GM19438 (cell line): ENCODE results near the gene F8.
A peak's percentile ranks its signal among the peaks of the same experiment; 100 is the strongest.
"Not testable (repeated sequence)": the region's sequence is repeated elsewhere in the genome, so short reads cannot be mapped to it uniquely, and the experiment has no call there.

Experiments
- ATAC-seq: cut with Tn5 transposase; IDR thresholded peaks from one replicate; pipeline ENCODE4 v1.9.1; 2021; ENCODE audit warnings: low read depth; ENCODE audit not compliant: unreplicated experiment

F8 gene

DNA sequence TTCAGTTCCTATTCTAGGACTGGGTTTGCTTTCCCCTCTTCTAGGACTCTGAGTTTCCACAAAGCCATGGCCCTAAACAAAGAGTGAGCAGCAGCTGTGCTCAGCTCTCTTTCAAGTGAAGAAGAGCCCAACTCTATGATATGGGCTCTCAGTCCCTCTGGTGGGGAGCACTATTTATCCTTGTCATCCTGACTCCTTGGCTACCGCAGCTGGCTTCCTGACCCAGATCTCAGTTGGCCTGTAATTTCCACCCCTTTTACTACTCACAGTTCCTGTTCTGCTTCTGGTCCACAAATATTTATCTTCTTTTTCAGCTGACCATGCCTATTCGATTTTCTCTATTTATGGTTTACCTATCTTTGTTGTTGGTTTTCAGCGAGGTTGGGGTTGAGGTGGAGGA, 33.8 kb downstream of the F8 start:
- ATAC-seq: no peak

DNA sequence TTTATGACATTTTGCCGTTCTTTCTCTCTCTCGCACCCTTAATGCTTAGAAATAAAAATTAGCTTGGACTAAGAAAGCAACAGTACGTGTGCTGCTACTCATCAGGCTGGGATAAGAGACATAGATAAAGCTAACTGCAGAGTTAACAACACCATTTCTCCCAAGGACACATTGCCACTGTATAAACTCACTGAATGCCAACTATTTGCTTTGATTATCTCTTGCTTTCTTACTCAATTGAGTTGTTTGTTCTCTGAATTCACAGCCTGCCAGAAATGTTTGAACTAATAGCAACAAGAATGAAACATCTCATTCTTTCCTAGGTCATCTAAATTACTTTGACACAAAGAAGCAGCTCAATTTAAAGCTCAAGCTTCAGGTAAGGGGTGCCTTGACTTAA, 34.6 kb downstream of the F8 start:
- no peak for ATAC-seq

DNA sequence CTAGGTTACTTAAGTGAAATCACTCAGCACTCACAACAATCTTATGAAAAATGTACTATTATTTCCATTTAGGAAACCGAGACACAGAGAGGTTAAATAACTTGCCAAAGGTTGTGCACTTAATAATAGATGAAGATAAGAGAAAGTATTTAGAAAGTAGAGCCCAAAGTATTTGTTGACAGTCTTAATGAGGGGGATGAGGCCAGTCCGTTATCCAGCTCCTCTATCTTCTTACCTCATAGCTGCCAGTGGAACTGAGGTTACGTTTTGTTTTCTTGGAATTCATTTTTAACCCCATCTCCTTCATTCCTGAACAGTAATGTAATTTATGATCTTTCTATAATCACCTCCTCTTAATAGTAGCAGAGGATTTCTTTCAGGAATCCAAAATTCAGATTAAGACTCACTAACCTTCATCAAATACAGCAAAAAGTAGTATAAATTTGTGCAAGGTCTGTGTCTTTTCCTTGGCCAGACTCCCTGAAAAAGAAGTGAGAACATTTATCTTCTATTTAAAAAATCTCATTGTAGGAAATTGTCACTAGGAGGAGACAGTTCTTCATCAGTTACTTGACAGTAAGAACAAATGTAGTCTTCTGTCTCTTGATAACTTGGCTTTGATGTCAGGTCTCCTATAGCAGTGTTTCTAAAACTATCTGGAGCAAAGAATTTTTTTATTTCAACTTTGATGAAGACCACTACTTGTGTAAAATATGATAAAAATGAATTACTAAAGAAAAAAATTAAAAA, 35.5 kb downstream of the F8 start:
- ATAC-seq: no peak

DNA sequence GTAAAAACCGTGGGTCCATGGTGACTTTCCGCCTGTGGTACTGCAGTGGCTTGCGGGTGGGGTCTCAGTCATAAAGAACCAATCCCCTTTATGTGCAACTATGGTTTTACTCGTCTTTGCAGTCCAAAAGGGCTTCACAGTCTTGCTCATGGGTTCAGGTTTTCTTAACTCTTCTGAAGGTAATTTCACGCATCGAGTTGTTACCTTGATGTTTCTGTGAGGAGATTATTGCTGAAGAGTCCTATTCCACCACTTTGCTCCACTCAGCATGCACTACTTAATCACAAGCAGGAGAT, 41.5 kb downstream of the F8 start:
- ATAC-seq: no peak

DNA sequence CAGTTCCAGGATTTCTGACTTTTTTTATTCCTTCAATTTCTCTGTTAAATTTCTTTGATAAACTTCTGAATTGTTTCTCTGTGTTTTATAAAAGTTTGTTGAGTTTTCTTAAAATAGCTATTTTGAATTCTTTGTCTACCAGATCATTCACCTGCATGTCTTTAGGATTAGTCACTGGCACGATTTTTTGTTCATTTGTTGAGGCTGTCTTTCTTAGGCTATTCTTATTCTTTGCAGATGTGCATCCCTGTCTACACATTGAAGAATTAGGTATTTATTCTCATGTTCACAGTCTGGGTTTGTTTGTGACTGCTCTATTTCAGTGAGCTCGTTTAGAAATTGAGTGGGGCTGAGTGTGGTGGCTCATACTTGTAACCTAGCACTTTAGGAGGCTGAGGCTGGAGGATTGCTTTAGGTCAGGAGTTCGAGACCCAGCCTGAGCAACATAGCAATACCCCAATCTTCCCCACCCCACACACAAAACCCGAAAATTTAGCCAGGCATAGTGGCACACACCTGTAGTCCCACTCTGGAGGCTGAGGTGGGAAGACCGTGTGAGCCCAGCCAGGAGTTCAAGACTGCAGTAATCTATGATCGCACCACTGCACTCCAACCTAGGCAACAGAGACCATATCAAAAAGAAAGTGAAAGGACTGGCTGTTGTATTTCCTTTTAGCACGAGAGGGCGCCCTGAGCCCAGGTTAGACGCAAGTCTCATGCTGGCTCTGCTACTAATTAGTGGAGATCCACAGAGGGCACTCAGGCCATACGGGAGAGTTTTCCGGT, 42.0 kb downstream of the F8 start:
- peak; percentile 96 for ATAC-seq

DNA sequence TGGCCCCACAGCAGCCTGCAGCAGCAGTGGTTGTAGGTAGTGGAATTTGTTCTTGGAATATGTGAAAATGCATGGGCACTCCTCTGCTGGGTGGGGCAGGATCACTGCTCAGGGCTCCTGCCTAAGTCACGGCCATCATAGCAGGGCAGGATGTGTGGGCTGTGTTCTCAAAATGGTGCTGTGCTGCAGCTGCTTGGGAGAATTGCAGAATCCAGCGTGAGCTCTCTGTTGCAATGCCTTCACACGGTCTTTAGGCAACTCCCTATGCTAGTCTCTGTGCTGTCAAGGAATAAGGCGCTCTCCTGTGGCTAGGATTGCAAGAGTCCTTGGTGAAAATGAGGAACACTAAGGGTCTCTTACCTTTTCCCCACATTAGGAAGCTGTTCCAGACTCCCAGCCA, 42.9 kb downstream of the F8 start:
- no peak for ATAC-seq

DNA sequence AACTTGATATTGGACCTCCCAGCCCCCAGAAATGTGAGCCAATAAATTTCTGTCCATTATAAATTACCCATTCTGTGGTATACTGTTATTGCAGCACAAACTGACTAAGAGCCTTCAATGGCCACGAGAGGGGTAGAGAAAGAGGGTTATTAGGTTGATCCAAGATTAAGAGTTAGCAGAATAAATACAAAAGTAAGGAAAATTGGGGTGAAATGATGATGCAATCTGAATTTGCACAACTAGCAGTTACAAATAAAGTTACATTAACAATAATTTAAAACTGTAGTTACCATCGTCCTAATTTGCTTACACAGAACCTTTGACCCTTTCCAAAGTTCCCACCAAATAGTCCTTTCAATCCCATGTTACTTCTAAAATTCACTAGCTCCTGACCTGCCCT, 54.2 kb downstream of the F8 start:
- ATAC-seq: no peak

DNA sequence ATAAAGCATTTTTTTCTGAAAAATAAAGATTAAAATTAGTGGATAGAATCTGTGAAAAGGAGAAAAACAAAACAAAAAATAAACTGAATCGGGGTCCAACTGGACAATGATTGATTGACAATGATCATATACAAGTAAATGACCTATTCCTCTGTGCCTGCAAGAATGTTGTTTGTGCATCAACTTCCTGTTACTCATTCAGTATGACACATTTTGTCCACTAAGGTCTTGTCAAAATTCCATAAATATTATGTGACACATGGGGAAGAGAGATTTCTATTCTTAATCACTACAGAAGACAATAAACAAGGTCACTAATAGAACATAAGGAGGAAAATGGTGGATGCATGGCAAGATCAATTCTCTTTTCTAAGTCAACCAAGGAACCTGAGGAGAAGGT, 54.9 kb downstream of the F8 start:
- no peak for ATAC-seq

DNA sequence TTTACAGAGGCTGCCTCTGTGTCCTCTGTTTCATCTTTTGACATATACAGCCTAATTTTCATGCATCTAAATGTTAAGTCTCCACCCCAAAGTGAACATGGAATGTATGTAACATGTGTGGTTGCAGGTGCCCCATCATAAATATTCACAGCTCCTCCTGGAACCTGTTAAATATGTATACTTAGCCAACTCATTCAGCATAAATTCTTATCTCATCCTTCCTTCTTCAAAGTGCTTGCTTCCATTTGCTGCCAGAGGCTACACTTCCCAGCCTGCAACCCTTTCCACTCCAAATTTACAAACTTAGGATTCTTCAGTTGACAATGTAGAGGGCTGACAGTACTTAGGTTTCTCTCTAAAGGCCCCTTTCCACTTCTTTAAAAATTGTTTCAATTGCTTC, 60.6 kb downstream of the F8 start:
- ATAC-seq: no peak

DNA sequence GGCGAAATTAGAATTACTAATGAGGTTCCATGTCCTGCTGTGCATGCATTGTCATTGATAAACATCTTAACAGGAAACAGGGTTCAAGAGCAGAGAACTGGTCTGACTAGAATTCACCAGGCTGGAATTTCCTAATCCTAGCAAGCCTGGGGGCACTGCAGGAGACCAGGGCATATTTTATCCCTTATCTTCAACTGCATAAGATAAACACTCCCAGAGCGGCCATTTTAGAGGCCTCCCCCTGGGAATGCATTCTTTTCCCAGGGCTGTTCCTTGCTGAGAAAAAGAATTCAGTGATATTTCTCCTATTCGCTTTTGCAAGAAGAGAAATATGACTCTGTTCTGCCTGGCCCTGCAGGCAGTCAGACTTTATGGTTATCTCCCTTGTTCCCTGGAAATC, 66.7 kb downstream of the F8 start:
- not testable (repeated sequence) for ATAC-seq

DNA sequence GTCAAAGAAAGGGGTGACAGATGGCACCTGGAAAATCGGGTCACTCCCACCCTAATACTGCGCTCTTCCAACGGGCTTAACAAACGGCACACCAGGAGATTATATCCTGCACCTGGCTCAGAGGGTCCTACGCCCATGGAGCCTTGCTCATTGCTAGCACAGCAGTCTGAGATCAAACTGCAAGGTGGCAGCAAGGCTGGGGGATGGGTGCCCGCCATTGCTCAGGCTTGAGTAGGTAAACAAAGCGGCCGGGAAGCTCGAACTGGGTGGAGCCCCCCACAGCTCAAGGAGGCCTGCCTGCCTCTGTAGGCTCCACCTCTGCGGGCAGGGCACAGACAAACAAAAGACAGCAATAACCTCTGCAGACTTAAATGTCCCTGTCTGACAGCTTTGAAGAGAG, 83.3 kb downstream of the F8 start:
- not testable (repeated sequence) for ATAC-seq

DNA sequence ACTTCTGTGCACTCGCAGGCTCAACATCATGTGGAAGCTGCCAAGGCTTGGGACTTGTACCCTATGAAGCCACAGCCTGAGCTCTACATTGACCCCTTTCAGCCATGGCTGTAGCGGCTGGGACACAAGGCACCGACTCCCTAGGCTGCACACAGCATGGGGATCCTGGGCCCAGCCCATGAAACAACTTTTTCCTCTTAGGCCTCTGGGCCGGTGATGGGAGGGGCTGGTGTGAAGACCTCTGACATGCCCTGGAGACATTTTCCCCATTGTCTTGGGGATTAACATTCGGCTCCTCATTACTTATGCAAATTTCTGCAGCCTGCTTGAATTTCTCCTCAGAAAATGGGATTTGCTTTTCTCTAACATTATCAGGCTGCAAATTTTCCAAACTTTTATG, 97.8 kb downstream of the F8 start:
- ATAC-seq: not testable (repeated sequence)

DNA sequence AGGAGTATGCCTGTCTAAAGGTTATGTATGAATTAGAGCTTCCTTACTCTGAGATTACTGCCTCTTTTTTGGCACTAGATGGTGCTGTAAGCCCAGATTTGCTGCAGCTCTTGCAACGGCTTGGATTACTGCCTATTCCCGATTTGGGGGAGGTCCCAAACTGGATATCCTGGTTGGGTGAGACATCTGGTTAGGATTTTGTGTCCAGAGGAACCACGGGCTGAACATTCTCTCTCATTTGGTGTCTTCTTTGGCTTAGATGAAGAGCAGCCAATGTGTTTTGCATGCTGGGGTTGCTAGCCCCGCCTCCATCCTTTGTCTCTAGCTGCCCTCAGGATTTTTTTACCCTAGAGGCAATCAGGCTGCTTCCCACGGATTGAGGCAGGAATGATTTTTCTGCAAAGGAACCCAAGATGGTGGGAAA, 104.5 kb downstream of the F8 start:
- no peak for ATAC-seq

DNA sequence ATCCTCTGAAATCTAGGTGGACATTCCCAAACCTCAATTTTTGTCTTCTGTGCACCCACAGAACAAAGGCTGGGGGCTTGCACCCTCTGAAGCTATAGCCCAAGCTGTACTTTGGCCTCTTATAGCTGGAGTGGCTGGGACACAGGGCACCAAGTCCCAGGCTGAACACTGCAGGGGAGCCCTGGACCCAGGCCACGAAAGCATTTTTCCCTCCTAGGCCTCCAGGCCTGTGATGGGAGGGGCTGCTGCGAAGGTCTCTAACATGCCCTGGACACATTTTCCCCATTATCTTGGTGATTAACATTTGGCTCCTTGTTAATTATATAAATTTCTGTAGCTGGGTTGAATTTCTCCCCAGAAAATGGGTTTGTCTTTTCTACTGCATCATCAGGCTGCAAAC, 108.5 kb downstream of the F8 start:
- no peak for ATAC-seq

DNA sequence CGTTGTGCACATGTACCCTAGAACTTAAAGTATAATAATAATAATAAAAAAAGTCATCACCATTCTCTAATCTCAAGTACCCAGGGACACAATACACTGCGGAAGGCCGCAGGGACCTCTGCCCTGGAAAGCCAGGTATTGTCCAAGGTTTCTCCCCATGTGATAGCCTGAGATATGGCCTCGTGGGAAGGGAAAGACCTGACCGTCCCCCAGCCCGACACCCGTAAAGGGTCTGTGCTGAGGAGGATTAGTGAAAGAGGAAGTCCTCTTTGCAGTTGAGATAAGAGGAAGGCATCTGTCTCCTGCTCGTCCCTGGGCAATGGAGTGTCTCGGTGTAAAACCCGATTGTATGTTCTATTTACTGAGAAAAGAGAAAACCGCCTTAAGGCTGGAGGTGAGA, 112.0 kb downstream of the F8 start:
- not testable (repeated sequence) for ATAC-seq

DNA sequence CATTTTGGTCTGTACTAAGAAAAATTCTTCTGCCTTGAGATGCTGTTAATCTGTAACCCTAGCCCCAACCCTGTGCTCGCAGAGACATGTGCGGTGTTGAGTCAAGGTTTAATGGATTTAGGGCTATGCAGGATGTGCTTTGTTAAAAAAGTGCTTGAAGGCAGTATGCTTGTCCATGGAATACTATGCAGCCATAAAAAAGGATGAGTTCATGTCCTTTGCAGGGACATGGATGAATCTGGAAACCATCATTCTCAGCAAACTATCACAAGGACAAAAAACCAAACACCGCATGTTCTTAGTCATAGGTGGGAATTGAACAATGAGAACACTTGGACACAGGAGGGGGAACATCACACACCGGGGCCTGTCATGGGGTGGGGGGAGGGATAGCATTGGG, 112.5 kb downstream of the F8 start:
- ATAC-seq: not testable (repeated sequence)

DNA sequence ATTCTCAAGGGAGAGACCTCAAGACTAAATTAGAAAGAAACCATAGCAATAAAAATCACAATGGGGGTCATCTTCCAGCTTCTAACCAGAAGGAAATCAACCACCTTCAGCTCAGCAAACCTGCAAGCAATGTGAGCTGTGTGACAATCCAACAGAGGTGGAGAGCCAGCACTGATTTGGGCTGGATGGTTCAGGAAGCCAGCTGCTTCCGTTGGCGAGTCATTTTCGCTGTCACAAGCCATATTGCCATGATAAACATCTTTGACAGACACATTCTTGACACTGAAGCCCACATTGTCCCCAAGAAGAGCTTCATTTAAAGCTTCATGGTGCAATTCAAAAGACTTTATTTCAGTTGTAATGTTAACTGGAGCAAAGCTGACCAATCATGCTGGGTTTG, 113.7 kb downstream of the F8 start:
- ATAC-seq: no peak

DNA sequence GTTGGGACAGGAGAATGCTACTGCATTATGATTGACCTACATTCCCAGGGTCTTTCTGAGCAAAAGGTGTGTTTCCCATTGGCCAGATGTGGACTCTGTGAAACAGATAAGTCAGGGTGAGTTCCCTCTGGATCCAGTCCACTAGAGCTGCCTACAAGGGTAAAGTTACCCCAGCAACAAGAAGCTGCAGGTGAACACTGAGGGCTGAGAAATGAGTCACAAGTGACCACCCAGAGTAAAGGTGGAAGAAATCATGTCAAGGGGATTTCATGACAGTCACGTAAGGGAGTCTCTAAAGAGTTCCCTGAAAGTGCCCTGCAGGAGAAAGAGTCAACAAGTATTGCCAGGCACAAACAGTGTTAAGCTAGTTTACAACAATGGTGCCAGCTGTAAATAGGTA, 120.1 kb downstream of the F8 start:
- no peak for ATAC-seq

DNA sequence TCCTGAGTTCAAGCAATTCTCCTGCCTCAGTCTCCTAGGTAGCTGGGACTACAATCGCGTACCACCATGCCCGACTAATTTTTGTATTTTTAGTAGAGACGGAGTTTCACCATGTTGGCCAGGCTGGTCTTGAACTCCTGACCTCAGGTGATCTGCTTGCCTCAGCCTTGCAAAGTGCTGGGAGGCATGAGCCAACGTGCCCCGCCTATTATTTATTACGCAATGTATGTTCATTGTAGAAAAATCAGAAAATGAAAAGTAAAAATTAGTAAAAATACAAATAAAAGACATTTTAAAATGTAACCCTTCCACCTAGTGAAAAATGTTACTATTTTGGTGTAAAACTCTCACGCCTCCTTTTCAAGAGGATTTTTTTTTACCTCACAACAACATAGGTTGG, 122.2 kb downstream of the F8 start:
- no peak for ATAC-seq

DNA sequence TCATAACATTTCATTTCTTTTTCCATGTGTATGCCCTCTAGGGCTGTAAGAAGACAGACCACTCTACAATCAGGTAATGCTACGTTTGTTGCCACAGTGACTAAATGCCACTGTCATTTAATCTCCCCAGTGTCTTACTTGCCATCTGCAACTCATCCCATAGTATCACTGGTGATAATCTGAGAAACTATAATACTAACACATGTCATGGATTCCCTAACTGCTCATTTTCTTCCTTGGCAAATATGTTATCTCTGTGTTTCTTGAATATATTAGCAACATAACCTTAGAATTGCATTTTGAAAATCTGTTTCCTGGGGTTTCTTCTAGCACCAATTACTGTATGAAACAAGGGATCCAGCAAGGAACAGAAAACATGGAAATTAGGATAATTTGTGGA, 130.2 kb downstream of the F8 start:
- ATAC-seq: no peak

DNA sequence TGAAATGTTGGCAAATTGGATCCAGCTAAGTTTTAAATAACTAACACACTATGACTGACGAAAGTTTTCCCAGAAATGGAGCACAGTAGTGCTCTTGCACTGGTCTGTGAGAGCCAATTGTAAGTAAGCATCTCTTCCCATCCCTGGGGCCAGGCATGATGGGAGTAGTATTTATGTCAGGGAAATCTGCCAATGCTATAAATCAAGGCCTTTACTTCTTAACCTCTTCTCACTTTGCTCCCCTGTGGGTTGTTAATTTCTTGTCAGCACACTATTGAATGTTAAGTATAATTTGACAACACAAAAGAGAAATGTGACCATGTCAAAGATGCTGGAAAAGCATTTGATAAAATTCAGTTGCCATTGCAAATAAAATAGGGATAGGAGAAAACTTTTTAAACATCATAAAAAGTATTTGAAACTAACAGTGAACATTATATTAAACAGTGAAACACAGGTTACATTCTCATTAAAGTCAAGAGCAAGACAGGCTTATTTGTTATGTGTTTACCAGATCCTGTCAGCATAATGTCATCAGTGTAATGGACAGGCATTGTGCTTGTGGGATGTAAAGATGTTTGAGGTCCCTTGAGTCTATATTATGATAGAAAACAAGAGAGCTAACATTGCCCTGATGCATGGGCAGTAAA, 131.4 kb downstream of the F8 start:
- no peak for ATAC-seq

DNA sequence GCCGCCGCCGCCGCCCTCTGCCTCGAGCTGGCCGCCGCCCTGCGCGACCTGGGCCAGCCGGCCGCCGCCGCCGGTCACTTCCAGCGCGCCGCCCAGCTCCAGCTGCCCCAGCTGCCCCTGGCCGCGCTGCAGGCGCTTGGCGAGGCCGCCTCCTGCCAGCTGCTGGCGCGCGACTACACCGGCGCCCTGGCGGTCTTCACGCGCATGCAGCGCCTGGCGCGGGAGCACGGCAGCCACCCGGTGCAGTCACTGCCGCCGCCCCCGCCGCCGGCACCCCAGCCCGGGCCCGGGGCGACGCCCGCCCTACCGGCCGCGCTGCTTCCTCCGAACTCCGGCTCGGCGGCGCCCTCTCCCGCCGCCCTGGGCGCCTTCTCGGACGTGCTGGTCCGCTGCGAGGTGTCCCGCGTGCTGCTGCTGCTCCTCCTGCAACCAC, 135.7 kb downstream of the F8 start:
- peak; percentile 48 for ATAC-seq
